ENCODE data around the gene ATXN1.

DNA sequence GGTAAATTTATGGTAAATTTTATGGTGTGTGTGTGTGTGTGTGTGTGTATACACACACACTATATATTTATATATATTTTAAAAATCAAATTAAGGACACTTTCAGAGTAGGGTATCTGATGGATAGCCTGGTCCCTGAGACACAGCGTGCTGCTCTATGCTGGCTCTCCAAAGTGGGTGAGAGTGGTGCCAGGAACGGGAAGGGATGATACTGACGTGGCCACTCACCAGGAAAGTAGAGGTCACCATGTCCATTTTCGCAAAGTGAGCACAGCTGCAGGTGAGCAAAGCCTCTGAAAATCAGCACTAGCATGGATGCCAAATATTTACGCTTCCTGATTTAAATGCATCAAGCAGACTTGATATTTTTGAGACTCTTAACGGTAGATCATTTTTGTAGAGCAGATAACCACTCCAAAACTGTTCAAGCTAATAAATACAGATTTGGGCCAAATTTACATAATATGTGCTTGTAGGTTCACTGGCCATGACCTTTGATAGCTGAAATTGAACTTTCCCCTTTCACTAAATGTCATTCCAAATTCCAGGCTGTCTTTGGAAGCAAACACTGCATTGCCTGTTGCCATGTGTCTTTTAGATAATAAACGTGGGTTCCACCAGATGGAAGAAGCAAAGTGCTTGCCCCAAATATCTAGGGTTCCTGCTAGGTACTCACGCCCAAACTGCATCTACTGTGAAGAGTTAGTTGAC lies 116.6 kb downstream of the ATXN1 start:
- TF ChIP-seq, protein P1, sequence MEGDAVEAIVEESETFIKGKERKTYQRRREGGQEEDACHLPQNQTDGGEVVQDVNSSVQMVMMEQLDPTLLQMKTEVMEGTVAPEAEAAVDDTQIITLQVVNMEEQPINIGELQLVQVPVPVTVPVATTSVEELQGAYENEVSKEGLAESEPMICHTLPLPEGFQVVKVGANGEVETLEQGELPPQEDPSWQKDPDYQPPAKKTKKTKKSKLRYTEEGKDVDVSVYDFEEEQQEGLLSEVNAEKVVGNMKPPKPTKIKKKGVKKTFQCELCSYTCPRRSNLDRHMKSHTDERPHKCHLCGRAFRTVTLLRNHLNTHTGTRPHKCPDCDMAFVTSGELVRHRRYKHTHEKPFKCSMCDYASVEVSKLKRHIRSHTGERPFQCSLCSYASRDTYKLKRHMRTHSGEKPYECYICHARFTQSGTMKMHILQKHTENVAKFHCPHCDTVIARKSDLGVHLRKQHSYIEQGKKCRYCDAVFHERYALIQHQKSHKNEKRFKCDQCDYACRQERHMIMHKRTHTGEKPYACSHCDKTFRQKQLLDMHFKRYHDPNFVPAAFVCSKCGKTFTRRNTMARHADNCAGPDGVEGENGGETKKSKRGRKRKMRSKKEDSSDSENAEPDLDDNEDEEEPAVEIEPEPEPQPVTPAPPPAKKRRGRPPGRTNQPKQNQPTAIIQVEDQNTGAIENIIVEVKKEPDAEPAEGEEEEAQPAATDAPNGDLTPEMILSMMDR (IDR thresholded peaks at IDR 0.05) = no peak
- no peak for TF ChIP-seq POLR2A (IDR thresholded peaks at IDR 0.05)

Data from testis (tissue), 2 donors.